GM21529 (cell line): ENCODE data around the gene ELFN1.

Experiments
- ATAC-seq: cut with Tn5 transposase; IDR thresholded peaks from one replicate; pipeline ENCODE4 v1.9.1; 2021; ENCODE audit not compliant: unreplicated experiment

ELFN1 gene

GRCh38 chr7:1642291-1642731 lies 27.8 kb upstream of the ELFN1 start:
- ATAC-seq = no peak

GRCh38 chr7:1643270-1644092 lies 26.6 kb upstream of the ELFN1 start:
- ATAC-seq = no peak

GRCh38 chr7:1644341-1645070 lies 25.6 kb upstream of the ELFN1 start:
- ATAC-seq = no peak

GRCh38 chr7:1645071-1645409 lies 25.0 kb upstream of the ELFN1 start:
- ATAC-seq = no peak

- ATAC-seq = no peak
These were observed 24.6 kb upstream of the ELFN1 start for GRCh38 chr7:1645476-1645875.

- no peak for ATAC-seq
These were observed 23.7 kb upstream of the ELFN1 start for GRCh38 chr7:1646391-1646790.

- no peak for ATAC-seq
These were observed 22.9 kb upstream of the ELFN1 start for GRCh38 chr7:1646957-1647891.

GRCh38 chr7:1647961-1648672 lies 22.0 kb upstream of the ELFN1 start:
- ATAC-seq = no peak

GRCh38 chr7:1649751-1650326 lies 20.2 kb upstream of the ELFN1 start:
- no peak for ATAC-seq

GRCh38 chr7:1650363-1651030 lies 19.6 kb upstream of the ELFN1 start:
- ATAC-seq = no peak

- no peak for ATAC-seq
These were observed 19.0 kb upstream of the ELFN1 start for GRCh38 chr7:1651031-1651446.

GRCh38 chr7:1651891-1652290 lies 18.2 kb upstream of the ELFN1 start:
- ATAC-seq = no peak

GRCh38 chr7:1653500-1653899 lies 16.6 kb upstream of the ELFN1 start:
- no peak for ATAC-seq

- no peak for ATAC-seq
These were observed 16.0 kb upstream of the ELFN1 start for GRCh38 chr7:1654111-1654510.

GRCh38 chr7:1654738-1655475 lies 15.2 kb upstream of the ELFN1 start:
- no peak for ATAC-seq

- ATAC-seq = no peak
These were observed 10.4 kb upstream of the ELFN1 start for GRCh38 chr7:1659696-1660095.

- ATAC-seq = no peak
These were observed 8.6 kb upstream of the ELFN1 start for GRCh38 chr7:1661461-1661860.

- ATAC-seq = no peak
These were observed 8.0 kb upstream of the ELFN1 start for GRCh38 chr7:1662101-1662500.

GRCh38 chr7:1662767-1663166 lies 7.3 kb upstream of the ELFN1 start:
- ATAC-seq = no peak
